ENCODE data around the gene RHBDD3. TPM values are rescaled to one million over a fixed set of nuclear protein-coding genes. Genes with fewer than 3 reads are reported as not detected.

The RHBDD3 gene
- total and polyA plus RNA-seq, 9 of the 15 experiments (the other 6 are each of a cell fraction or from before 2014, with no cell fraction given): 0.32 to 35.6 (median 14.0) TPM

DNA sequence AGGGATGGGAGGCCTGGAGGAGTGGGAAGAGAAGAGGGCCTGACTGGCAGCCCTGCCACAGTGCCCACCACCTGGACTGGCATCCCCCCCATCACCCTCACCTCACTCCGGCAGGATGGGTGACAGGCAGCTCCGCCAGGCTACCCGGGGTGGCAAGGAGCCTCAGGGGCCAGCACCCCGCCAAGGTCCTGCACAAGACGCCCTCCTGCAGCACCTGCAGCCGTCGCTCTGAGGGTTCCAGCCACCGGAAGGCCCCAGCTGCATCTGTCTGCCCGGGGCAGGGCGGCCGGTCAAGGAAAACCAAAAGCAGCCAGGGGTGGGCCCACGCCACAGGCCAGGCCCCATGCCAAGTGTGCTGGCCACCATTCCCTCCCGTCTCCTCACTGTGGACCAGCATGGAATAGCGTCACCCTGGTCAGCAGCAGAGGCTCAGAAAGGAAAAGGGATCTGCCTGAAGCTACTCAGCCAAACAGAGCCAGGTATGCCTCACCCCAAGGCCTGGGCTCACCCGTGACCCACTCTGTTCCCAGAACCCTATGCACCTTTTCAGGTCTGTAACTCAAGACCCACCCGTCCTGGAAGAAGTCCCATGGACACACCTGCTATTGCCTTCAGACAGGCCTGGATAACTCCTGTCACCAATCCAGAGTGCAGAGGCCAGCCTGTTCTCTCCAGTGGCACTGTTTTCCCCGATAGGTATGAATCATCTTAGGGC lies 7.0 kb downstream of the RHBDD3 start:
- Histone ChIP-seq H4K20me1 (replicated peaks; ENCODE audit: control insufficient read depth, insufficient read depth, low read length) (no peaks in the 10 kb centered on the region), H3K9me3 (replicated peaks; ENCODE audit: control insufficient read depth, insufficient read depth, low read depth, low read length) (no peaks in the 10 kb centered on the region), H3K9me1 (ENCODE audit: control insufficient read depth, insufficient read depth, low read length) (no peaks in the 10 kb centered on the region), H3K27me3 (ENCODE audit: control insufficient read depth in 2 of 2, insufficient read depth in 2 of 2, low read length in 2 of 2) (no peaks in the 10 kb centered on the region), H3K4me2 (ENCODE audit: insufficient read depth, low read length) (no peak overlapping the region), H3K27ac (ENCODE audit: extremely low read depth, low read depth, low read length) (no peak overlapping the region), H3K36me3 (ENCODE audit: control insufficient read depth, insufficient read depth, low read length) (peaks cover 27% of the 10 kb centered on the region), H3K9ac (ENCODE audit: insufficient read depth in 1 of 2, low read depth in 2 of 2, low read length in 2 of 2) (no peak overlapping the region; a peak in 1 of 4 replicates), H3K4me1 (replicated peaks in 1 of 2; ENCODE audit: control insufficient read depth in 2 of 2, insufficient read depth in 2 of 2, low read length in 2 of 2) (peaks cover 0 to 32% of the 10 kb centered on the region in 2 experiments; a peak in 2 of 5 replicates), H2AFZ (ENCODE audit: low read depth, low read length) (no peak overlapping the region), H3K4me3 (no peak overlapping the region), H3K79me2 (ENCODE audit: control insufficient read depth, insufficient read depth, low read length) (peaks cover 2% of the 10 kb centered on the region)
- BruUV-seq (replicated peaks): no TSS peak
- ATAC-seq: no peak
- TF ChIP-seq RBFOX2 (IDR thresholded peaks at IDR 0.05; ENCODE audit: low read depth, low read length) (peak; percentile 69), HMGN3 (IDR thresholded peaks at IDR 0.05; ENCODE audit: borderline replicate concordance, extremely low read depth, insufficient read length, low read depth, low read length) (peak; percentile 42), POLR2G (IDR thresholded peaks at IDR 0.05; ENCODE audit: low read depth, low read length) (peak; percentile 64), ZNF780A (CRISPR knock-in tag; IDR thresholded peaks at IDR 0.05) (no peak), SETDB1 (IDR thresholded peaks at IDR 0.05; ENCODE audit: low read length) (no peak), SRF (CRISPR knock-in tag; IDR thresholded peaks at IDR 0.05) (no peak), HNRNPL (IDR thresholded peaks at IDR 0.05; ENCODE audit: low read depth, low read length) (no peak)
- TF ChIP-seq, protein P1, sequence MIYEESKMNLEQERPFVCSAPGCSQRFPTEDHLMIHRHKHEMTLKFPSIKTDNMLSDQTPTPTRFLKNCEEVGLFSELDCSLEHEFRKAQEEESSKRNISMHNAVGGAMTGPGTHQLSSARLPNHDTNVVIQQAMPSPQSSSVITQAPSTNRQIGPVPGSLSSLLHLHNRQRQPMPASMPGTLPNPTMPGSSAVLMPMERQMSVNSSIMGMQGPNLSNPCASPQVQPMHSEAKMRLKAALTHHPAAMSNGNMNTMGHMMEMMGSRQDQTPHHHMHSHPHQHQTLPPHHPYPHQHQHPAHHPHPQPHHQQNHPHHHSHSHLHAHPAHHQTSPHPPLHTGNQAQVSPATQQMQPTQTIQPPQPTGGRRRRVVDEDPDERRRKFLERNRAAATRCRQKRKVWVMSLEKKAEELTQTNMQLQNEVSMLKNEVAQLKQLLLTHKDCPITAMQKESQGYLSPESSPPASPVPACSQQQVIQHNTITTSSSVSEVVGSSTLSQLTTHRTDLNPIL (CRISPR knock-in tag; IDR thresholded peaks at IDR 0.05): no peak
- in situ Hi-C loops (cut with MboI) (no loop called here), intact Hi-C loops (cut with micrococcal nuclease) (loop anchor here (10.0 kb wide), 1 partner anchor 376 kb away; the partner anchor contains the start of gene ZNRF3)
- FAIRE-seq: no peak
- POLR2A ChIA-PET: interaction anchor here (0.6 to 1.1 kb wide), 4 partner anchors 15 to 132 kb away, joined by 3 to 5 read pairs (median 3); no protein-coding TSS in a partner anchor
- WGBS (ENCODE audit: insufficient coverage, low coverage, missing lambda C conversion rate): 88% methylated on average over 4 of the region's 17 CpGs
- CTCF ChIA-PET (ENCODE audit: low intra/inter-chr PET ratio): no interaction called here
- DNase-seq (ENCODE audit: extremely low read depth in 1 of 4, low spot score in 3 of 4): no peak

Measured in K562 (cell line).